Measurements from ENCODE around the gene ANP32A. TPM values are rescaled to one million over a fixed set of nuclear protein-coding genes. Genes with fewer than 3 reads are reported as not detected.

Gene ANP32A
- total RNA-seq, 2 donors from 2014 or later, result 52.6 to 70.8 TPM

DNA sequence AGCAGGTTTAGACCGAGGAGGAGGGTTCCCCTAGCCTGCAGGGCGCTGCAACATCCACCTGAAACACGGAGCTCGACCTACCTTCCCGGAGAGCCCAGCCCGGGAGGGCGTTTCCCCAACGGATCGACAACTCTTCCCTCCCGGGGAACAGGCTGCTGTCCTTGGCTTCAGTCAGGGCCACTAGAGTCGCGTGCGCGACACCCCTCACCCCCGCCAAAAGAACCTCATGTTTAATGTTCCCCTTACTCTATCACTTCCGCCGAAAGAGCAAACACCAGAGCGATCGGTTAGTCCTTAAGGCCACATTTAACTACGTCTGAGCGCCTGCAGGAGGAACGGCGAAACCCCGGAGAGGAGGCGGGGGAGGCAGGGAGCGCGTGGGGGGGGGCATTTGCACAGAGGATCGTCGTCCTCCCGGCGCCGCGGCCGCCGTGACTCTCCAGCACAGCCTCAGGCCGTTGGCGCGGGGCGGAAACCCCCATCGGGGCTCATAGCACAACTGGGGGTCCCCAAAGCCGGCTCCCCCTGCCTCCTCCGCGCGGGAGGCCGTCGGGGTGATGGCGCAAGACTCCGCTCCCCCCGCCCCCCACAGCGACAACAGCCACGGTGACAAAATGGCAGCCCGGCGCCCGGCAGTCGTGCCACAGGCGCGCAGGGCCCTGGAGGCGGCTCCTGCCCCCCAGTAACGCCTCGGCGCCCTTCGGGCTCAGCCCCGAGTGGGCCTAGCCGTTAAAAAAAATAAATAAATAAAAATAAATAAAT, 3.2 kb downstream of the ANP32A start:
- TF ChIP-seq, protein P1, sequence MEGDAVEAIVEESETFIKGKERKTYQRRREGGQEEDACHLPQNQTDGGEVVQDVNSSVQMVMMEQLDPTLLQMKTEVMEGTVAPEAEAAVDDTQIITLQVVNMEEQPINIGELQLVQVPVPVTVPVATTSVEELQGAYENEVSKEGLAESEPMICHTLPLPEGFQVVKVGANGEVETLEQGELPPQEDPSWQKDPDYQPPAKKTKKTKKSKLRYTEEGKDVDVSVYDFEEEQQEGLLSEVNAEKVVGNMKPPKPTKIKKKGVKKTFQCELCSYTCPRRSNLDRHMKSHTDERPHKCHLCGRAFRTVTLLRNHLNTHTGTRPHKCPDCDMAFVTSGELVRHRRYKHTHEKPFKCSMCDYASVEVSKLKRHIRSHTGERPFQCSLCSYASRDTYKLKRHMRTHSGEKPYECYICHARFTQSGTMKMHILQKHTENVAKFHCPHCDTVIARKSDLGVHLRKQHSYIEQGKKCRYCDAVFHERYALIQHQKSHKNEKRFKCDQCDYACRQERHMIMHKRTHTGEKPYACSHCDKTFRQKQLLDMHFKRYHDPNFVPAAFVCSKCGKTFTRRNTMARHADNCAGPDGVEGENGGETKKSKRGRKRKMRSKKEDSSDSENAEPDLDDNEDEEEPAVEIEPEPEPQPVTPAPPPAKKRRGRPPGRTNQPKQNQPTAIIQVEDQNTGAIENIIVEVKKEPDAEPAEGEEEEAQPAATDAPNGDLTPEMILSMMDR (IDR thresholded peaks at IDR 0.05), result peak in 1 of 4 experiments; percentile 25
- TF ChIP-seq POLR2AphosphoS5 (IDR thresholded peaks at IDR 0.05) (peak; percentile 63), POLR2A (IDR thresholded peaks at IDR 0.05) (peak; percentile 12)
- peaks cover 18% of the 10 kb centered on the region for H3K4me1 ChIP-seq (replicated peaks)
- intact Hi-C loops (cut with DNase I), result loop anchor here (5.0 kb wide), 2 partner anchors 85 to 540 kb away; partner anchors contain the start of gene FEM1B
- no peaks in the 10 kb centered on the region for H3K27me3 ChIP-seq (replicated peaks; ENCODE audit: insufficient read depth)
- H3K36me3 ChIP-seq, result no peaks in the 10 kb centered on the region
- H3K27ac ChIP-seq, result peak overlapping the region; percentile 99 to 100
- WGBS, result under 1% methylated on average over 64 of the region's 64 CpGs
- no peaks in the 10 kb centered on the region for H3K9me3 ChIP-seq
- peak overlapping the region; percentile 88 to 96 for H3K4me3 ChIP-seq
- peak; percentile 71 for DNase-seq (ENCODE audit: low spot score)

DNA sequence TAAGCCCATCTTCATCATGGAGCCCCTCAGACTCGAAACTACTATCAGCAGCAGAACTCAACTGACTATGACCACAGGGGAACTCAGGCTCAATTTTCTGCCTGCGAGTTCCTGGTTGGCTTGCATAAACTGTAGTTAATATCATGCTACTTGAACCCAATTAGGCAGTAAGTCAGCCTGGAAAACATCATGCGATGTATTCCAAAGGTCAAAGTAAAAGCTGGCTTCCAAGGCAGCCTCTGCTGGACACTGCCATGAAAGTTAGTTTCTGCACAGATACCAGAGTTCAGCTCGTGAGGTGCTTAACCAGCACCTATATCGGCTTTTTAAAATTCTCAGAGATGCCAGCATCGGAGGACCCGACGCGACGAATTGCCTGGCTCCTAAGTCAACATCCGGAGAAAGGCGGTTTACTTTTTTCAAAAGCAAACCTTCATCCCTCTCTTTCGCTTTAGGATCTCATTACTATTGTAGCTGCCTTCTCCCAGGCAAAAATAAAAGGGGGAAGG, 3.8 kb downstream of the ANP32A start:
- intact Hi-C loops (cut with DNase I), result loop anchor here (5.0 kb wide), 2 partner anchors 85 to 540 kb away; partner anchors contain the start of gene FEM1B
- no peak for DNase-seq (ENCODE audit: low spot score)
- Histone ChIP-seq H3K4me1 (replicated peaks) (peaks cover 18% of the 10 kb centered on the region), H3K9me3 (no peaks in the 10 kb centered on the region), H3K27ac (peak overlapping the region; percentile 99 to 100), H3K4me3 (peak overlapping the region; percentile 88 to 96), H3K36me3 (no peaks in the 10 kb centered on the region), H3K27me3 (replicated peaks; ENCODE audit: insufficient read depth) (no peaks in the 10 kb centered on the region)
- TF ChIP-seq, protein P1 (IDR thresholded peaks at IDR 0.05), result no peak
- no peak for TF ChIP-seq POLR2A (IDR thresholded peaks at IDR 0.05)
- TF ChIP-seq POLR2AphosphoS5 (IDR thresholded peaks at IDR 0.05), result peak; percentile 6
- WGBS, result 6% methylated on average over 13 of the region's 13 CpGs

DNA sequence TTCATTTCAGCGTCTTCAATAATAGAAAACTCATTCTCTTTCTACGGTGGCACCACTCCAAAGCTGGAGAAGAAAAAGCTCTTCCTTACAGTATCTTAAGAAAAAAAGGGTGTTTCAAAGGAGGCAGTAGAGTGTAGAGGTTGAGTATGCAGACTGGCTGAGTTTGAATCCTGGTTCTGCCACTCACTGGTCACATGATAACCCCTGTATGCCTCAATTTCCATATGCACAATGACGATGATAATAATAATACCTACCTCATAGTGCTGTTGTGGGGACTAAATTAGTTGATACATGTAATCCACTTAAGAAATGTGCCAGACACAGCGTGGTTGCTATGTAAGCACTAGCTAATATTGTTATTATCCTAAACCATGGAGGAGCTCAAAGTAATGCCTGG, 4.5 kb downstream of the ANP32A start:
- no peaks in the 10 kb centered on the region for H3K9me3 ChIP-seq
- no peak for DNase-seq (ENCODE audit: low spot score)
- WGBS, result 81% methylated on average over 4 of the region's 4 CpGs
- peak overlapping the region; percentile 99 to 100 for H3K27ac ChIP-seq
- no peaks in the 10 kb centered on the region for H3K27me3 ChIP-seq (replicated peaks; ENCODE audit: insufficient read depth)
- TF ChIP-seq POLR2AphosphoS5 (IDR thresholded peaks at IDR 0.05), result no peak
- TF ChIP-seq, protein P1 (IDR thresholded peaks at IDR 0.05), result no peak
- no peak for TF ChIP-seq POLR2A (IDR thresholded peaks at IDR 0.05)
- no peaks in the 10 kb centered on the region for H3K36me3 ChIP-seq
- H3K4me3 ChIP-seq, result no peak overlapping the region
- intact Hi-C loops (cut with DNase I), result loop anchor here (5.0 kb wide), 2 partner anchors 84 to 539 kb away; partner anchors contain the start of gene FEM1B
- peaks cover 18% of the 10 kb centered on the region for H3K4me1 ChIP-seq (replicated peaks)

- Histone ChIP-seq H3K36me3 (no peaks in the 10 kb centered on the region), H3K4me3 (no peak overlapping the region), H3K4me1 (replicated peaks) (peaks cover 18% of the 10 kb centered on the region), H3K27me3 (replicated peaks; ENCODE audit: insufficient read depth) (no peaks in the 10 kb centered on the region), H3K9me3 (no peaks in the 10 kb centered on the region), H3K27ac (peak overlapping the region; percentile 99 to 100)
- TF ChIP-seq, protein P1 (IDR thresholded peaks at IDR 0.05), result no peak
- TF ChIP-seq POLR2AphosphoS5 (IDR thresholded peaks at IDR 0.05), result no peak
- TF ChIP-seq POLR2A (IDR thresholded peaks at IDR 0.05), result no peak
- DNase-seq (ENCODE audit: low spot score), result no peak
- 63% methylated on average over 4 of the region's 4 CpGs for WGBS
- intact Hi-C loops (cut with DNase I), result loop anchor here (5.0 kb wide), 2 partner anchors 83 to 538 kb away; partner anchors contain the start of gene FEM1B
These were observed 5.1 kb downstream of the ANP32A start for GRCh38 chr15:68815598-68815997.
